HG03196 (cell line): ENCODE measurements around the gene STK36.

Experiments used
- ATAC-seq: cut with Tn5 transposase; IDR thresholded peaks from one replicate; pipeline ENCODE4 v1.9.1; 2021; ENCODE audit not compliant: unreplicated experiment

Gene STK36

DNA sequence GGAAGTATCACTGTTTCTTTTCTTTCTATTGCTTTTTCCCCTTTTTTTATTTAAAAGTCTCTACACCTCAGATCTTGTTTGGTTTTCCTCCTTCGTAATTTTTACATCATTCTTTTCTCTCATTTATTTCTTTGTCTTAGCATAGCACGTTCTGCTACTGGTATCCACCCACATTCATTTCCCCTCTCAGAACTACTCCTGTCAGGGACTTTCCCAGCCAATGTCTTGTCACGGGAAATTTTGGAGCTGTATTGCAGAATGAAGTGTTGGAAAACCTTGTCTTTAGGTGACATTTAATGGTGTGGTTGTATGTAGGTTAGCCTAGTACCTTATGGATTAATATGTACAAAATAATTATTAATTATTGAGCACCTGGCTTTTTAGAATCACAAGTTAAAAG is 72.7 kb downstream of the STK36 start:
- no peak for ATAC-seq

DNA sequence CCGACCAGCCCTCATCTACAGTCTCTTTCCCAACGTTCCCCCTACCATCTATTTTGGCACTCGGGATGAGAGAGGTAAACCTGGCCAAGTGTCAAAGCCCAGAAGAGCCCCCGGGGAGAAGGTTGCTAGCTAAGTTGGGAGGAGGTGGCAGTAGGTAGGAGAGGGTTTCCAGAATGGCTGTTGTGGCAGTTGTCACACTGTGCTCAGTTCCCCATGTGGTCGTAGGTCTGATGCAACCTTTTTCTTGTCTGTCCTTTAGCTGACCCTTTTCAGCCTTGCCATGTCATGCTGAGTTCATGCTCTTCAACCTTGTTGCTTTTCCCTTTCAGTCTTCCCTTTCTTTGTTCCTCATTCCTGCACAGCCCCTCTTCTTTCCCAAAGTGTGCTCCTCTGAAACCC is 73.3 kb downstream of the STK36 start:
- ATAC-seq: no peak

DNA sequence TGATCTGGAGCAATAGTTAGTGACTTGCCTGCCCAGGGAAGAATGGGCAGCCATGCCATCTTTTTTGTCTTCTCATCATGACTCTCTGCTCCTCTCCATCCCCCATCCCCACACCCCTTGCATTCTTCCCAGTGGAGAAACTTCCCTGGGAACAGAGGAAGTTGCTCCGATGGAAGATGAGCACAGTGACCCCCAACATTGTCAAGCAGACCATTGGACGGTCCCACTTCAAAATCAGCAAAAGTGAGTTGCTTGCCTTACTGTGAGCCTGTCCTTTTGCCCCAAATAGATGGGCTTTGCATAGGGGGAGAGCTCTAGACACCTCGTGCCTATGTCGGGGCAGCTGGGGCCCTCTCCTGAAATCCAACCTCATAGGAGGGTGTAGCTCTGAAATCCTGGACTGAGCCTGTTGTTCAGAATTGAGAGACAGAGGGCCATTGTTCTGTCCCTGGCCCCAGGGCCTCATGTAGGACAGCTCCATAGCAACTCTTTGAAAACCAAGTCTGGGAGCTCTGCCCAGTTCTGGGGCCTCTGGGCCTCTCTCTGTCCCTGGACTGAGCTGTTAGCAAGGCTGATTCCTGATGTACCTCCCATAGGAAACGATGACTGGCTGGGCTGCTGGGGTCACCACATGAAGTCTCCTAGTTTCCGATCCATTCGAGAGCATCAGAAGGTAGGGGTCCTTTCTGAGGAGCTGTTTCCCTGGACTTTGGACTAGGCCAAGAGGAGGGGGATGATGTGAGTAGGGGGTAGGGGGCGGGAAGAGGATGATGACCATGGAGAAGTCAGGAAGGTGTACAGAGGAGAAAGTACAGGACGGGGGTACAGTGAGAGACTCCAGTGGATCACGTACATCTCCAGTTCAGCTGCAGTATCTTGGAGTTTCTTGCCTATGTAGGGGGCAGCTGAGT is 73.9 kb downstream of the STK36 start:
- no peak for ATAC-seq

DNA sequence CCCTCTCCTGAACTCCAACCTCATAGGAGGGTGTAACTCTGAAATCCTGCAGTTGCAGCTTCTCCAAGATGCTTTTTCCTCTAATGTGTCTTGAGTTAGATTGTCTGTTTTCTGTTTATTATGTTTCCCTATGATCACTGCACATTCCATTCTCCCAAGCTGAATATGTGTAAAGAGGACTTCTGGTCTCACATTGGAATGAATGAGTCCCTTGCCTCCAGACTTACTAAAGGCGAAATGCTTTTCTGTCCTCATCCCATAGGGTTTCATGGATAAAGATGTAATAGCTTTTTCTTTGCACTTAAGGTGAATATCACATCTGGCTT is 74.5 kb downstream of the STK36 start:
- no peak for ATAC-seq

DNA sequence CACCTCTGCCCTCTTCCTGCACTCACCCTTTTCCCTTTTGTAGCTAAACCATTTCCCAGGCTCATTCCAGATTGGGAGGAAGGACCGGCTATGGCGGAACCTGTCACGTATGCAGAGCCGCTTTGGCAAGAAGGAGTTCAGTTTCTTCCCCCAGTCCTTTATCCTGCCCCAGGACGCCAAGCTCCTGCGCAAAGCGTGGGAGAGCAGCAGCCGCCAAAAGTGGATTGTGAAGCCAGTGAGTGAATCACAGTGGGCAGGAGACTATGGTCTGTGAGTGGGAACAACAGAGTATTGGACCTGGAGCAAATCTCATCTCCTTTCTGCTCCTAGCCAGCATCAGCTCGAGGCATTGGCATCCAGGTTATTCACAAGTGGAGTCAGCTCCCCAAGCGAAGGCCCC is 75.1 kb downstream of the STK36 start:
- ATAC-seq: no peak

DNA sequence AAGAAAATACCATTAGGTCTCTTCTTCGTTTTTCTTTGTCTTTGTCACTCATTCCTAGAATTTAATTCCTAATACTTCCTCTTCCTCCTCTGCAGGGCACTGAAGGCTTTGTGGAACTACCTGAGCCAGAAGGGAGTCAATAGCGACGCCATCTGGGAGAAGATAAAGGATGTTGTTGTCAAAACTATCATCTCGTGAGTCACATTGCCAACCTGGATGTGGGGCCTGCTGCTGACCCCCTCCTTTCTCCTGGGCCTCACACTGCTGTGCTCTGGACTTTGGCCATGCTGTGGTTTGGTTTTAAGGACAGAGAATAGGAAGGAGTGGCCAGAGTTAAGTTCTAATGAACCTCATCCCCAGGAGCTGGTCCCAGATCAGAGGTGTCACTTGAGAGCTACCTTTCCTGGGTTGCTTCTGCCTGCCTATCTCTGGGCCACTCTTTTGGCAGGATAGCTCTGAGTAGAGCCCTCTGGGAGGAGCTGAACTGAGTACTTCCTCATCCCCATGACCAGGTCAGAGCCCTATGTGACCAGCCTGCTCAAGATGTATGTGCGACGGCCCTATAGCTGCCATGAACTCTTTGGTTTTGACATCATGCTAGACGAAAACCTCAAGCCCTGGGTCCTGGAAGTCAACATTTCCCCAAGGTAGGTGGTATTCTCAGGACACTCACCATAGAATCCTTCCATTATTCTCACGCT is 77.0 kb downstream of the STK36 start:
- no peak for ATAC-seq
